HG03558 (cell line): Measurements from ENCODE around the gene KLF1.
A peak's percentile ranks its signal among the peaks of the same experiment; 100 is the strongest.
"Not testable (repeated sequence)": the region's sequence is repeated elsewhere in the genome, so short reads cannot be mapped to it uniquely, and the experiment has no call there.

ENCODE experiments used
- ATAC-seq: cut with Tn5 transposase; IDR thresholded peaks from one replicate; pipeline ENCODE4 v1.9.1; 2021; ENCODE audit warnings: moderate number of reproducible peaks; ENCODE audit not compliant: unreplicated experiment; ENCODE audit errors: extremely low read depth

Gene KLF1

DNA sequence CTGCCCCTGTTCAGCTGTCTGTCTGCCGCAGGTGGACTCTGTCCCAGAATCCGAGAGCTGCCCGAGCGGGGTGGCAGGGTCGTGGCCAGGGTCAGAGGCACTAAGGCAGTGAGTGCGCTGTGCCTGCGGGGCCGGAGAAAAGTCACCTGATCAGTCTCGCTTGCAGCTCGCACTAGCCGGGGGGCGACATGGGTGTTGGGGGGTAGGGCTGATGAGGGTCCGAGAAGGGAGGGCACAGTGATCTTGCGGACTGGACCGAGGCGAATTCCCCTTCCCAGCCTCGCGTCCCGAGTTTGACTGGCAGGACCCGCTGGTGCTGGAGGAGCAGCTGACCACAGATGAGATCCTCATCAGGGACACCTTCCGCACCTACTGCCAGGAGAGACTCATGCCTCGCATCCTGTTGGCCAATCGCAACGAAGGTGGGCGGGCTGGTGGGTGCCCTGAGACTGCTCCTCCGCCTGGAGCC, 4.6 kb upstream of the KLF1 start:
- ATAC-seq, result no peak

DNA sequence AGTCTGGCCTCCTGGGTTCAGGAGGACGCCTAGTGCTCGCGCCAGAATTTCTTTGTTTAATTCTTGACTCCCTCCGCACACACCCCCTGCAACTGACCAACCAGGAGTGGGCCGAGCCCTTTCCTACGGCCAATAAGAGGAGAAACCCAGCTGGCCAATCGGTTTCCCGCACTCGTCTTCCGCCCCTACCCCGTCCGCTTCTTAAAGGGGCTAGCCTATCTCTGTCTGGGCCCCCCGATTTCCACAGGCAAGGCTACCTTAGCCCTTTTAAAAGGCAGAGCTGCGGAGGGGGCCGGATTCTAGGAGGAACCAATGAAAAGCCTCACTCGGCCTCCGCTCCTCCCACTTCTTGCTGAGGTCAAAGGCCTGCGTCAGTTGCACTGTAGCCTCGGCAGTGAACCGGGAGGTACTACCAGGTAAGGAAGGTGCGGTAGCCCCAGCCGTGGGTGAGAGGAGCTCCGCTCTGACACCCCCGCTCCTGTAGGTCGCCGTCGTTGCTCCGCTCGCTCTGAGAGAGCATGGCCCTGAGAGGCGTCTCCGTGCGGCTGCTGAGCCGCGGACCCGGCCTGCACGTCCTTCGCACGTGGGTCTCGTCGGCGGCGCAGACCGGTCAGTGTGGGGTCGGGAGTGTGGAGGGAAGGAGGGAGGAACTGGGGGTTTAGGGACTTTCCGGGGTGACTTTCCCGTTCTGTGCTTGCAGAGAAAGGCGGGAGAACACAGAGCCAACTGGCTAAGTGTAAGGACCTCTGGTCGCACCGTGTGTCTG, 4.0 kb upstream of the KLF1 start, which contains the start of gene GCDH:
TSS of gene GCDH (plus strand) at position 374 of the 766 bp plus-strand sequence. CDS start at position 519, 145 bp downstream.
- ATAC-seq, result peak; percentile 78

DNA sequence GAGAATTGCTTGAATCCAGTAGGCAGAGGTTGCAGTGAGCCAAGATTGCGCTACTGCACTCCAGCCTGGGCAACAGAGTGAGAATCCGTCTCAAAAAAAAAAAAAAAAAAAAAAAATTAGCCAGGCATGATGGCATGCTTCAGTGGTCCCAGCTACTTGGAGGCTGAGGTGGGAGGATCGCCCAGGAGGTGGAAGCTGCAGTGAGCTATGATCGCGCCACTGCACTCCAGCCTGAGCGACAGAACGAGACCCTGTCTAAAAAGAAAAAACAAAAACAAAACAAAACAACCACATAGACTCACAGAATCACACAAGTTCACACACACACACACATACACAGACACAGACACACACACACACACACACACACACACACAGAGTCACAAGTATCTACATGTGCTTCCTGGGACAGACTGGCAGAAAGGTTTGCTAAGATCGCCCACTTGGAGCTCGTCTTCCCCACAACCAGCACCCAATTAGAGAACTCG, 3.3 kb upstream of the KLF1 start:
- ATAC-seq, result not testable (repeated sequence)

DNA sequence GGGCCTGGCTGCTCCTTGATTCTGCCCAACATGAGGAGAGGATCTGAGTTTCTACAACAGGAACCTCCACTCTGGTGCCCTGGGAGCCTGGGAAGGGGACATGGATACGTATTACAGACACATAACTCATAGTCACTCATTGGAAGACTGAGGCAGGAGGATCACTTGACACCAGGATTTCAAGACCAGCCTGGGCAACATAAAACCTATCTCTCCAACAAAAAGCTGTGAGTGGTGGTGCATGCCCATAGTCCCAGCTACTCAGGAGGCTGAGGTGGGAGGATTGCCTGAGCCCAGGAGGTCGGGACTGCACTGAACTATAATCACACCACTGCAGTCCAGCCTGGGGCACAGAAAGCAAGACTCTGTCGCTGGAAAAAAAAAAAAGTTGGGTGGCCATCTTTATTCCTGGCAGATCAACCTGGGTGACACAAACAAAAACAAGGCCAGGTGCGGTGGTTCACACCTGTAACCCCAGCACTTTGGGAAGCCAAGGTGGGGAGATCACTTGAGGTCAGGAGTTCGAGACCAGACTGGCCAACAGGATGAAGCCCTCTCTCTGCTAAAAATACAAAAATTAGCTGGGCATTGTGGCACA, 1.1 kb upstream of the KLF1 start:
- ATAC-seq, result no peak

DNA sequence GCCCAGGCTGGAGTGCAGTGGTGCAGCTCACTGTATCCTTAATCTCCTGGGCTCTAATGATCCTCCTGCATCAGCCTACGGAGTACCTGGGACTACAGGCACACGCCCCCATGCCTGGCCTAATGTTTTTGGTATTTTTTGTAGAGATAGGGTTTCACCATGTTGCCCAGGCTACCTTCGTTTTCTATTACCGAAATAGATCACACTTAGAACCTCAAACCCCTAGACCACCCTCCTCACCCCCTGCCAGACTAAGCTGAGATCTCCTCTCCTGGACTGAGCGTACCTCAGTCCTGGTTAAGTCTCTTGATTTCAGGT, 391 bp downstream of the KLF1 start:
- no peak for ATAC-seq

DNA sequence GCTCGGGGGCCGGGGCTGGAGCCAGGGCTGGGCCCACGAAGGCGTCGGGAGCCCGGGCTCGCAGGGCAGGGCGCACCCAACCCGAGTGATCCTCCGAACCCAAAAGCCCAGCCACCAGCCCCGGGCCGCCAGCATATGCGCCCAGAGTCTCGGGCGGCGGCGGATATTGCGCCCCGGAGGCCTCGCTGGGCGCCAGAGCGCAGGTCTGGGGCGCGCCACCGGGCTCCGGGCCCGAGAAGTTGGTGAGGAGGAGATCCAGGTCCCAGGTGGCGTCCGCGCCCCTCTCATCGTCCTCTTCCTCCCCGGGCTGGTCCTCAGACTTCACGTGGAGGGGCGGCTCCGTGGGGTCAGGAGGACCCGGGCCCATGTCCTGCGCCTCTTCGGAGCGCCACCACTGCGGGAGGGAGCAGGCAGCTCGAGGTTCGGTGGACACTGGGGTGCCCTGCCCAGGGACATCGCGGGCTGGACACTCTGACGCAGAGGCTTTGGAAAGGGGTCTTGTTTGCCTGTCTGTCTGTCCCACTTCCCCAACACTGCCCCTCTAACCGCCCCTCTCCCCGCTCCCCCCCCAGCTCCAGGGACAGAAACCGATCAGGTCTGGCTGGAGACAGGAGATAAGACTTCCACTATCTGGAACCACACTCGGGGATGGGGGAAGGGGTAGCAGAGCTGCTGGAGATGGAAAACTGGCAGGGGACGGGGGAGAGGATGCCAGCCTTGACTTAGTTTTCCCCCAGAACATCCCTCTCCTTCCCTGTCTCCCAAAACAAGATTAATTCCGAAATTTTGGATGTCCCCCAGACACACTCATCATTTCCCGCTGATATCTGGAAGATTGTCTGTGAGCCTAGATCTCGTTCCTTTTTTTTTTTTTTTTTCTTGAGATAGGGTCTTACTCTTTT, 1.0 kb downstream of the KLF1 start:
- no peak for ATAC-seq

DNA sequence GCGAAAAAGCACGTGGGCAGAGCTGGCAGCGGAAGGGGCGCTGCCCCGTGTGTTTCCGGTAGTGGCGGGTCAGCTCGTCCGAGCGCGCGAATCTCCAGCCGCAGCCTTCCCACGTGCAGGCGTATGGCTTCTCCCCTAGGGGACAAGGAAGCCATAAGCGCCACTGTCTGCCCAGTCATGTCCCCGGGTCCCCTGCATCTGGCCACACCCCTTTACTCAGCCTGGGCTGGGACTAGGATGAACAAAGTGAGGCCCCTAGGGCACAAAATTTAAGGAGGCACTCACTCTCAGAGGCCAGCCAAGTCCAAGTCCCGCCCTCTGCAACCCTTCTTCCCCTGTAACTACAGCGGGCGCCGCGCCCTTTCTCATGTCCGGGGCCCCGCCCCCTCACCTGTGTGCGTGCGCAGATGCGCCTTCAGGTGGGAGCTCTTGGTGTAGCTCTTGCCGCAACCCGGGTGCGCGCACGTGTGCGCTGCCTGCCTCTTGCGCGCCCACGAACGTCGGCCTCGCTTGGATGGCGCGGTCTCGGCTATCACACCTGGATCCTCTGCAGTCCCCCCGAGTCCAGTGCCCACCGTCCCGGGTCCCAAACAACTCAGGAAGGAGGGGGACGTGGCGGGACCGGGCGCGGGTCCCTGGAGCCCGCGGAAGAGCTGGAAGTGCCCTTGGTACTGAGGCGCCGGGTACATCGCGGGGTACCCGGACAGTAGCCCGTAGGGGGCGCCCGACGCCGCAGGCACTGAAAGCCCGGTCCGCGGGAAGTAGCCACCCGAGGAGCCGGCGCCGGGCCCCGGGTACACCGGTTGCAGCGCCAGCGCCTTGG, 1.9 kb downstream of the KLF1 start:
- no peak for ATAC-seq

DNA sequence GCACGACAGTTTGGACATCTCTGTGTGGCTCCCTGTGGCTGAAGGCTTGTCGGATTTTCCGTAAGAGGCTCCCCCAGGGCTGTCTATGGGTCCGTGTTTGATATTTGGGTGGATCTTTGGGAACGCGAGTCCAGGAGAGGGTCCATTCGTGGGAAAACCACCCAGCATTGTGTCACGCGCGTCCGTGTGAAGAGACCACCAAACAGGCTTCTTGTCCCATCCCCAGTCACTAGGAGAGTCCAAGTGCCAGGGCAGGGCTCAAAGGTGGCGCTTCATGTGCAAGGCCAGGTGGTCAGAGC, 2.4 kb downstream of the KLF1 start:
- no peak for ATAC-seq

DNA sequence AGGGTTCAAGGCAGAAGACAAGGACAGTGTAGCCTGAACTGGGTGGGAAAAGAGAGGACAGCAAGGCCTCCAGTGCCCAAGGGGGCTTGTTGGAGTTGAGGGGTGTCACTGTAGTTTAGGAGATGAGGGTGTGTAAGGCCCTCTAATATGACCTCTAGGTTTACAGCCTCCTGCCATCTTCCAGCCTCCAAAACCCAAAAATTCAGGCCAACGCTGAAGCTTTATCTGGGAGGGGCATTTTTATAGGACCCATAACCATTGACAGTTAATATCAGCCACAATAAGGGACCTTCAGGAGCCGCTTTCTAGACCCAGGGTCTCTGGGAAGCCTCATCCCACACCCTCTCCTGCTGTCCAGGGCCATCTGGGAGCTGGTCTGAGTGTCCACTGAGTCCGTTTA, 2.8 kb downstream of the KLF1 start:
- ATAC-seq, result no peak

DNA sequence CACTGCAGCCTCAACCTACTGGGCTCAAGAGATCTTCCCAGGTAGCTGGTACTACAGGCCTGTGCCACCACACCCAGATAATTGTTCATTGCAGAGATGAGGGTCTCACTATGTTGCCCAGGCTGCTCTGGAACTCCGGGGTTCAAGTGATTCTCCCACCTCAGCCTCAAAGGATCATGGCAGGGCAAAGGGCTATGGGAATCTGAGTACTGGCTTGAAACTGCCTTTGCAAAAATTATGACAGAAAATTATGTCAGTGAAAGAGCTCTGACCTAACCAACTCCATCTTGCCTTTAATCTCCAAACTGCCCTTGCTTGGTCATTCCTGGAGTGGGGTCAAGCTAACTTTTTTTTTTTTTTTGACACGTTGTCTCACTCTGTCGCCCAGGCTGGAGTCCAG, 4.4 kb downstream of the KLF1 start:
- ATAC-seq, result no peak

DNA sequence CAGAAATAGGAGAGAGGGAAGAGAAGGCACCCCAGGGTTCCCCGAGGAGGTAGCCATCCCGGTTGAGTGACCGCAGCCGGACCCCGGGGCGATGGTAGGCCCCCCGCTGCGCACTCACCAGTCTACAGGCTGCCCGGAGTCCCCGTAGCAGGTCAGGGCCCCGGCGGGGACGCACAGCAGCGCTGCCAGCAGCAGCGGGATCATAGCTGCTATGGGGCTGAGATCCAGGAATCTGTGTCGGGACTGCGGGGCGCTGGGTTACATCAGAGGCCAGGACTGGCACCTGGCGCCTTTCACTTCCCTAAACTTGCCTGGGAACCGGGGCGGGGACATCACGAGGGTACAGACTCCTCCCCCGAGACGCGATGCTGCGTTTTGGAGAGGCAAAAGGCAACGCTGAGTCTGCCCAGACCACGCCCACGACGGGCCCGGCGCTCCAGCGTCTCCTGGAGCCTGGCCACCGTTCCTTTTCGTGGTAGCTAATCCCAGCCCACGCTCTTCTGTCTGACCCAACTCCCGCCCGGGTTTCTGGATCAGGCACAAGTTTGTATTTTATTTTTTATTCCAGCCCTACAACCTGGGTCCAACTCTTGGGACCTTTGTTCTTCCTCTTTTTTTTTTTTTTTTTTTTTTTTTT, 5.7 kb downstream of the KLF1 start, which contains the start of gene DNASE2:
TSS of gene DNASE2 (minus strand) at position 278 of the 637 bp plus-strand sequence. CDS start at position 204, 74 bp downstream.
- ATAC-seq, result peak; percentile 38

DNA sequence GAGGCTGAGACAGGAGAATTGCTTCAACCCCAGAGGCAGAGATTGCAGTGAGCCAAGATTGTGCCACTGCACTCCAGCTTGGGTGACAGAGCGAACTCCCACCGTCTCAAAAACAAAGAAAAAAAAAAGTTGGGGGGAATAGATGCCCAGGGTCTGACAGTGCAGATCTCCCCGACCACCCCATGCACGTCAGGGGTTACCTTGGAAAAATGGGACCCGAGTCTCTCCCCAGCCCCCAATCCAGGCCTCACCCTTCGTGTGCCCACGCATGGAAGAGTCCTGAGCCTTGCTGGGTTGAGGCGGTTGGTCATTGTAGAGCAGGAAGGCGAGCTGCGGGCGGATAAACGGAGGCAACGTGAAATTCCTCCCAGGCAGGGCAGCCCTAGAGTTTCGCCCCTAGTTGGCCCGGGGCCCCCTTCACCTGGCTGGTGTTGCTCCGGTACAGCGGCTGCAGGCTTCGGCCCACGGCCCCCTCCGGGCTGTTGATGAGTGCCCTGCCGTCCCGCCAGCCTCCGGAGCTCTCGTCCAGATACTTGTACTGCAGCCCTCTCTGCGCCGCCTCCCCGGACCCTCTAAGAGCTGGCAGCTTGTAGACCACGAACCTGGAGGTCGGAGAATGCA, 6.3 kb downstream of the KLF1 start:
- ATAC-seq, result no peak

DNA sequence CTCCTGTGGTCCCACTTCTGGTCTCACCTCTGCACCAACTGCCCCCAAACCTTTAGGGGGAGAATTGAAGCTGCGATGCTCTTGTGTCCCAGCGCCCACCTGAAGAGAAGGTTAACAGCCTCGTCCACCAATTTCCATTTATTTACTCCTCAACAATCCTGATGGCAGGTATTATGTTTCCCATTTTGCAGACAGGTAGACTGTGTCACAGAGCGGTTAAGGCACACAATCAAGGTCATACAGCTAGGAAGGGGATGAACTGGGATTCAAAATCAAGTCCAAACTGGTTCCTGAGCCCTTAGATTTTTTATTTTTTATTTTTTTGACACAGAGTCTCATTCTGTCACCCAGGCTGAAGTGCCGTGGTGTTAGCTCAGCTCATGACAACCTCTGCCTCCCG, 11.9 kb downstream of the KLF1 start:
- ATAC-seq, result no peak

DNA sequence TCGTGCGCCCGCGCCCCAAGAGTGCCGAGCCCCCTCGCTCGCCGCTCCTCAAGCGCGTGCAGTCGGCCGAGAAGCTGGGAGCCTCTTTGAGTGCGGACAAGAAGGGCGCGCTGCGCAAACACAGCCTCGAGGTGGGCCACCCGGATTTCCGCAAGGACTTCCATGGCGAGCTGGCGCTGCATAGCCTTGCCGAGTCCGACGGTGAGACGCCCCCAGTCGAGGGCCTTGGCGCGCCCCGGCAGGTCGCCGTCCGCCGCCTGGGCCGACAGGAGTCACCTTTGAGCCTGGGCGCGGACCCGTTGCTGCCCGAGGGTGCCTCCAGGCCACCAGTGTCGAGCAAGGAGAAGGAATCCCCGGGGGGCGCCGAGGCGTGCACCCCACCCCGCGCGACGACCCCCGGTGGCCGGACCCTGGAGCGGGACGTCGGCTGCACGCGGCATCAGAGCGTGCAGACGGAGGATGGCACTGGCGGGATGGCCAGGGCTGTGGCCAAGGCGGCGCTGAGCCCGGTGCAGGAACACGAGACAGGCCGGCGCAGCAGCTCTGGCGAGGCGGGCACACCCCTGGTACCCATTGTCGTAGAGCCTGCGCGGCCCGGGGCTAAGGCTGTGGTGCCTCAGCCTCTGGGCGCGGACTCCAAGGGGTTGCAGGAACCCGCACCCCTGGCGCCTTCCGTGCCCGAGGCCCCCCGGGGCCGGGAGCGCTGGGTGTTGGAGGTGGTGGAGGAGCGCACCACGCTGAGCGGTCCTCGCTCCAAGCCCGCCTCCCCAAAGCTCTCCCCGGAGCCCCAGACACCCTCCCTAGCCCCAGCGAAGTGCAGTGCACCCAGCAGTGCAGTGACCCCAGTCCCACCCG, 12.9 kb downstream of the KLF1 start:
- no peak for ATAC-seq

DNA sequence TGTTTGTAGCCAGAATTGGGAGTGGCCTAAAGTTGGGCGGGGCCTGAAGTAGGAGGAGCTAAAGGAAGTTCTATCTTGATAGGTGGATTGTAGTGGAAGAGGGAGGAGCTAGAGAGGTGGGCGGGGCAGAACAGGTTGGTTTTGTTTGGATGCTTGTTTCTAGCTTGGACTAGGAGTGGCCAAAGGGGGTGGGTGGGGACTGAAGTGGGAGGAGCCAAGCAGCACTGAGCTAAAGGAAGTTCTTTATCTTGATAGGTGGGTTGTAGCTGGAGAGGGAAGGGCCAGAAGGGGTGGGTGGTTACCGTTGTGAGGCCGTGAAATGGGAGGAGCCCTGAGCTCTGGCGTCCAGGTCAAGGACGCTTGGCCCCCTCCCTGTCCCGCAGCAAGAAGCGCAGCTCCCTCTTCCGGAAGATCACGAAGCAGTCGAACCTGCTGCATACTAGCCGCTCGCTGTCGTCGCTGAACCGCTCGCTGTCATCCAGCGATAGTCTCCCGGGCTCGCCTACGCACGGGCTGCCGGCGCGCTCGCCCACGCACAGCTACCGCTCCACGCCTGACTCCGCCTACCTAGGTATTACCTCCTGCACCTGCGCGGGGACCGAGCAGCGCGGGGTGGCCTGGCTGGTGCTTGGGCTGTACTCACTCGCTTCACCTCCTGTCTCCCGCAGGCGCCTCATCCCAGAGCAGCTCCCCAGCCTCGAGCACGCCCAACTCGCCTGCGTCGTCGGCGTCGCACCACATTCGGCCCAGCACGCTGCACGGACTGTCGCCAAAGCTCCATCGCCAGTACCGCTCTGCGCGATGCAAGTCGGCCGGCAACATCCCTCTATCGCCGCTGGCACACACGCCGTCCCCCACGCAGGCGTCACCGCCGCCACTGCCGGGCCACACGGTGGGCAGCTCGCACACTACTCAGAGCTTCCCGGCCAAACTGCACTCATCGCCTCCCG, 13.8 kb downstream of the KLF1 start:
- no peak for ATAC-seq

DNA sequence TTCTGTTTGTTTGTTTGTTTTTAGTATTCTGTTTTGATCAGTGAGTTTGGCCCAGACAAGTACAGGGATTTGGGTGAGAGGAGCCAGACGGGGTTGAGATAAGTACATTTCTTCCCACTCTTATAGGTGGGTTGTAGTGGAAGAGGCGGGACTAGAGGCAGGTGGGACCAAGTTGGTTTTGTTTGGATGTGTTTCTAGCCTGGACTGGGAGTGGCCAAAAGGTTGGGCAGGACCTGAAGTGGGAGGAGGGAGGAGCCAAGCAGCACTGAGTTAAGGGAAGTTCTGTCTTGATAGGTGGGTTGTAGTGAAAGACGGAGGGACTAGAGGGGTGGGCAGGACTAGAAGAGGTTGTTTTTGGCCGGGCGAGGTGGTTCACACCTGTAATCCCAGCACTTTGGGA, 14.7 kb downstream of the KLF1 start:
- no peak for ATAC-seq

DNA sequence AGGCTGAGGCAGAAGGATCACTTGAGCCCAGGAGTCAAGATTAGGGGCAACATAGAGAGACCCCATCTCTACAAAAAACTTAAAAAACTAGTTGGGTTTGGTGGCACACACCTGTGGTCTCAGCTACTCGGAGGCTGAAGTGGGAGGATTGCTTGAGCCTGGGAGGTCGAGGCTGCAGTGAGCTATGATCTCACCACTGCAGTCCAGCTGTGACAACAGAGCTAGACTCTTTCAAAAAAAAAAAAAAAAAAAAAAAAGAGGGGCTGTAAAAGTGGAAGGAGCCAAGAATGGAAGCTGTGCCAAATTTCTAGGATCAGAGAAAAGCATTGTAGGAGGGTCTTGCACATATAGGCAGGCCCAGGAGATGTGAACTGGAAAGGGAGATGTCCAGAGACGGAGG, 15.3 kb downstream of the KLF1 start:
- no peak for ATAC-seq
